IPS-20b (cell line): Measurements from ENCODE around the gene SRD5A3.

Experiments used
- H3K27ac ChIP-seq: one replicate; pipeline ENCODE4 v1.5.1; 2013; ENCODE audit warnings: low read length
- H3K27me3 ChIP-seq: 2 replicates; pipeline ENCODE4 v1.6.1; 2013; ENCODE audit warnings: mild to moderate bottlenecking, low read length, inconsistent platforms; ENCODE audit not compliant: insufficient read depth
- H3K36me3 ChIP-seq: 2 replicates; pipeline ENCODE4 v1.6.1; 2013; ENCODE audit warnings: low read depth, mild to moderate bottlenecking, inconsistent platforms, low read length, moderate library complexity; ENCODE audit not compliant: insufficient read depth
- H3K4me1 ChIP-seq: 2 replicates; pipeline ENCODE4 v1.6.1; 2013; ENCODE audit warnings: mild to moderate bottlenecking, control low read depth, inconsistent platforms, low read length, moderate library complexity; ENCODE audit not compliant: insufficient read depth
- H3K4me3 ChIP-seq: 2 replicates; pipeline ENCODE4 v1.5.1; 2013; ENCODE audit warnings: mild to moderate bottlenecking, low read length, inconsistent platforms
- H3K9ac ChIP-seq: 2 replicates; pipeline ENCODE4 v1.6.1; 2013; ENCODE audit warnings: low read depth, mild to moderate bottlenecking, inconsistent platforms, low read length, moderate library complexity
- H3K9me3 ChIP-seq: 2 replicates; pipeline ENCODE4 v1.6.1; 2013; ENCODE audit warnings: mild to moderate bottlenecking, low read depth, low read length, inconsistent platforms; ENCODE audit not compliant: insufficient read depth

SRD5A3 gene

DNA sequence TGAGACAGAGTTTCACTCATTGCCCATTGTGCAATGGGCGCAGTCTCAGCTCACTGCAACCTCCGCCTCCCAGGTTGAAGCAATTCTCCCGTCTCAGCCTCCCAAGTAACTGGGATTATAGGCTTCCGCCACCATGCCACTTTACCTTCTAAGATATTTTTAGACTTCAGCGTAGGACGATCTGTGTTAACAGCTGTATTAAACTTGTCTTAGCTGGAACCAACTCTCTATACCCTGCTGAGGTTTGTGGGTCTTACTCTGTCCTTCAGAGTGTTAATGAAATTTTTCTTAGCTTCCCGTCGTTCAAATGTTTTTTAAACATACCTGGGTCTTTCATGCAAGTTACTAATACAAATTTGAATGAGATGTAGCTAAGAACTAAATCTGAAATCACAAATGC lies 64.4 kb downstream of the SRD5A3 start:
- H3K36me3 ChIP-seq = peaks cover 56% of the 10 kb centered on the region
- H3K4me3 ChIP-seq = no peak overlapping the region
- no peak overlapping the region for H3K27ac ChIP-seq

DNA sequence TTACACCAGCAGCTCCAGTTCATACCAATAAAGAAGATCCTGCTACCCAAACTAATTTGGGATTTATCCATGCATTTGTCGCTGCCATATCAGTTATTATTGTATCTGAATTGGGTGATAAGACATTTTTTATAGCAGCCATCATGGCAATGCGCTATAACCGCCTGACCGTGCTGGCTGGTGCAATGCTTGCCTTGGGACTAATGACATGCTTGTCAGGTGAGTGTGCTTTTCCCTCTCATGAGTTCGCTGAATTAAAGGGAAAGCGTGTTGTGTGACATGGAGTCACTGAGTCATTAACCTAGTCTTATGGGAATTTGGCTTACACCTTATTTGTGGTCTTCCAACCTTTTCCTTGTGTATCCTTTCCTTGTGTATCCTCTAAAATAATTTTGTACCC lies 65.6 kb downstream of the SRD5A3 start:
- Histone ChIP-seq H3K27me3 (no peaks in the 10 kb centered on the region), H3K9ac (no peak overlapping the region), H3K4me1 (peaks cover 3% of the 10 kb centered on the region; the same call in 1 of the 2 replicates), H3K4me3 (no peak overlapping the region), H3K9me3 (no peaks in the 10 kb centered on the region), H3K27ac (no peak overlapping the region), H3K36me3 (peaks cover 55% of the 10 kb centered on the region)

More for the DNA sequence above, 64.4 kb downstream of the SRD5A3 start:
- Histone ChIP-seq H3K4me1 (peaks cover 3% of the 10 kb centered on the region; the same call in 1 of the 2 replicates), H3K9me3 (no peaks in the 10 kb centered on the region), H3K9ac (no peak overlapping the region), H3K27me3 (no peaks in the 10 kb centered on the region)

DNA sequence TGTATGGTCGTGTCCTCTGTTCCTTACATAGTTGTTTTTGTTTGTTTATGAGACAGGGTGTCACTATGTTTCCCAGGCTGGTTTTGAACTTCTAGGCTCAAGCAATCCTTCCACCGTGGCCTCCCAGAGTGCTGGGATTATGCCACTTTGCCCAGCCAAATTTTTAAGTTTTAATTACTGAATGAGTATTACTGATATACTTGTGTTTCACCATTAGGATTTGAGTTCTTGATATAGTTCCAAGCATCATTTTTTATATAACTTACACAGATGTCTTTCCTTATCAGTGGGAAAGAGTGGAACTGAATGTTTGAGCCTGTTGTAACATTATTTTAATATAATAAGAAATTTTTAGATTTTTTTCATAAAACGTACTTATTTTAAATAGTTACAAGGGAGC lies 70.1 kb downstream of the SRD5A3 start:
- Histone ChIP-seq H3K27ac (no peak overlapping the region), H3K27me3 (no peaks in the 10 kb centered on the region), H3K4me3 (no peak overlapping the region), H3K9ac (no peak overlapping the region), H3K36me3 (peaks cover 71% of the 10 kb centered on the region), H3K4me1 (no peaks in the 10 kb centered on the region), H3K9me3 (no peaks in the 10 kb centered on the region)
